NB4 (cell line): ENCODE results near the gene LIPM.

ENCODE experiments used
- MYC ChIP-seq: IDR thresholded peaks from 2 replicates; pipeline ENCODE4 v1.6.1; 2011; ENCODE audit warnings: low read depth, low read length
- POLR2A ChIP-seq: IDR thresholded peaks from 2 replicates; pipeline ENCODE4 v1.6.1; 2011; ENCODE audit warnings: mild to moderate bottlenecking; ENCODE audit not compliant: insufficient read length; ENCODE audit errors: extremely low read depth
- TF ChIP-seq, protein P1 (sequence below): IDR thresholded peaks from 2 replicates; pipeline ENCODE4 v1.6.1; 2011; ENCODE audit warnings: low read depth, low read length
- TF ChIP-seq, protein P2 (sequence below): IDR thresholded peaks from one replicate; pipeline ENCODE4 v1.5.1; 2012; ENCODE audit warnings: low read depth, low read length

DNA sequence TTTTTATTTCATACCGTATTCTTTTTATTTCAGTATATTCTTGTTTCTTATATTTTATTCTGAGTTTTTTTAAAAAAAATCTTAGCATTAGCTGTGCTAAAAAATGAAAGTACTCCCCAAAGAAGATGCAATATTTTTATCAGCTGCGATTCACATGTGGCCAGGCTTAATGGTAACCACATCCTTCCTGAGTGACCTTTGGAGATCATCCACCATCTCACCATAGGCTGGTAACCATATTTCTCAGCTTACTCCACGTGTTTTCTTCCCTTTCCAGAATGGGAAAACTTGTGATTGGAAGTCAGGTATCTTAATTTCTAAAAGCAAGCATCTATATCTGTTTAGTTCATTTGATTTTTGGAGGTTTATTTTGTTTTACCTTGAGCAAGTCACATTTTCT is 18.8 kb upstream of the LIPM start:
- TF ChIP-seq, protein P1, sequence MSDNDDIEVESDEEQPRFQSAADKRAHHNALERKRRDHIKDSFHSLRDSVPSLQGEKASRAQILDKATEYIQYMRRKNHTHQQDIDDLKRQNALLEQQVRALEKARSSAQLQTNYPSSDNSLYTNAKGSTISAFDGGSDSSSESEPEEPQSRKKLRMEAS: peak; percentile 69
- TF ChIP-seq POLR2A (no peak), MYC (no peak)
- TF ChIP-seq, protein P2, sequence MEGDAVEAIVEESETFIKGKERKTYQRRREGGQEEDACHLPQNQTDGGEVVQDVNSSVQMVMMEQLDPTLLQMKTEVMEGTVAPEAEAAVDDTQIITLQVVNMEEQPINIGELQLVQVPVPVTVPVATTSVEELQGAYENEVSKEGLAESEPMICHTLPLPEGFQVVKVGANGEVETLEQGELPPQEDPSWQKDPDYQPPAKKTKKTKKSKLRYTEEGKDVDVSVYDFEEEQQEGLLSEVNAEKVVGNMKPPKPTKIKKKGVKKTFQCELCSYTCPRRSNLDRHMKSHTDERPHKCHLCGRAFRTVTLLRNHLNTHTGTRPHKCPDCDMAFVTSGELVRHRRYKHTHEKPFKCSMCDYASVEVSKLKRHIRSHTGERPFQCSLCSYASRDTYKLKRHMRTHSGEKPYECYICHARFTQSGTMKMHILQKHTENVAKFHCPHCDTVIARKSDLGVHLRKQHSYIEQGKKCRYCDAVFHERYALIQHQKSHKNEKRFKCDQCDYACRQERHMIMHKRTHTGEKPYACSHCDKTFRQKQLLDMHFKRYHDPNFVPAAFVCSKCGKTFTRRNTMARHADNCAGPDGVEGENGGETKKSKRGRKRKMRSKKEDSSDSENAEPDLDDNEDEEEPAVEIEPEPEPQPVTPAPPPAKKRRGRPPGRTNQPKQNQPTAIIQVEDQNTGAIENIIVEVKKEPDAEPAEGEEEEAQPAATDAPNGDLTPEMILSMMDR: no peak
